IMR-90 (cell line): ENCODE measurements around the gene MYOCD. TPM values are rescaled to one million over a fixed set of nuclear protein-coding genes. Genes with fewer than 3 reads are reported as not detected.

Experiments used
- ATAC-seq: fragments of 200-7000 bp; cut with Tn5 transposase; 2 replicates; pipeline ENCODE4 v1.9.1; 2020; ENCODE audit warnings: low read depth, mild to moderate bottlenecking, moderate library complexity
- BruUV-seq: library from RNA; stranded (reverse); fragments of 400-500 nt; replicated peaks from 2 replicates; lab custom pipeline; 2021; lab: Mats Ljungman, UMichigan
- CTCF ChIA-PET: fragments of 300-600 bp; formaldehyde crosslinking; extraction: SDS; loops from one replicate; lab custom pipeline; 2021; ENCODE audit warnings: antibody characterized with exemption; lab: Yijun Ruan, JAX
- POLR2A ChIA-PET: fragments of 300-600 bp; sonication (Branson Sonifier 250); formaldehyde crosslinking; loops from one replicate; lab custom pipeline; 2022; ENCODE audit warnings: antibody characterized with exemption; ENCODE audit not compliant: unreplicated experiment; lab: Charles Lee
- DNase-seq: peaks from one replicate; pipeline ENCODE4 v3.0.0; 2013
- H2AFZ ChIP-seq: replicated peaks from 2 replicates; pipeline ENCODE3; 2013; ENCODE audit warnings: low read length, mild to moderate bottlenecking; ENCODE audit not compliant: poor library complexity
- H2AK5ac ChIP-seq: 2 replicates; pipeline ENCODE4 v1.6.1; 2013; ENCODE audit warnings: low read depth, low read length, inconsistent platforms
- H2AK9ac ChIP-seq: replicated peaks from 2 replicates; pipeline ENCODE3; 2013; ENCODE audit warnings: mild to moderate bottlenecking, low read depth, low read length, moderate library complexity; ENCODE audit not compliant: poor library complexity
- H2BK120ac ChIP-seq: 2 replicates; pipeline ENCODE4 v1.6.1; 2013; ENCODE audit warnings: low read depth, low read length, inconsistent platforms
- H2BK15ac ChIP-seq: 3 replicates; pipeline ENCODE4 v1.6.1; 2013; ENCODE audit warnings: low read depth, low read length, inconsistent platforms
- H2BK20ac ChIP-seq: 2 replicates; pipeline ENCODE4 v1.6.1; 2013; ENCODE audit warnings: low read depth, mild to moderate bottlenecking, inconsistent platforms, low read length, moderate library complexity
- H2BK5ac ChIP-seq: 2 replicates; pipeline ENCODE4 v1.6.1; 2013; ENCODE audit warnings: mild to moderate bottlenecking, low read depth, low read length, inconsistent platforms; ENCODE audit not compliant: poor library complexity, severe bottlenecking
- H3K14ac ChIP-seq: replicated peaks from 2 replicates; pipeline ENCODE4 v1.6.1; 2013; ENCODE audit warnings: low read depth, low read length, inconsistent platforms
- H3K18ac ChIP-seq: 2 replicates; pipeline ENCODE4 v1.6.1; 2013; ENCODE audit warnings: low read depth, low read length, control low read depth
- H3K23ac ChIP-seq: 2 replicates; pipeline ENCODE4 v1.6.1; 2013; ENCODE audit warnings: low read depth, low read length, inconsistent platforms
- H3K27ac ChIP-seq: 2 replicates; pipeline ENCODE4 v1.5.1; 2013; ENCODE audit warnings: mild to moderate bottlenecking, control low read depth, low read length; ENCODE audit not compliant: insufficient read depth
- H3K27me3 ChIP-seq: 2 replicates; pipeline ENCODE4 v1.6.1; 2013; ENCODE audit warnings: low read length; ENCODE audit not compliant: control insufficient read depth, insufficient read depth
- H3K36me3 ChIP-seq: 2 replicates; pipeline ENCODE4 v1.6.1; 2013; ENCODE audit warnings: low read length, mixed read lengths; ENCODE audit not compliant: control insufficient read depth, insufficient read depth
- H3K4ac ChIP-seq: 2 replicates; pipeline ENCODE4 v1.6.1; 2013; ENCODE audit warnings: low read depth, low read length, inconsistent platforms
- H3K4me1 ChIP-seq: 2 replicates; pipeline ENCODE4 v1.6.1; 2013; ENCODE audit warnings: low read length, mixed read lengths; ENCODE audit not compliant: control insufficient read depth, insufficient read depth
- H3K4me2 ChIP-seq: 2 replicates; pipeline ENCODE4 v1.6.1; 2013; ENCODE audit warnings: low read depth, mild to moderate bottlenecking, control low read depth, low read length, moderate library complexity
- H3K4me3 ChIP-seq: 2 replicates; pipeline ENCODE4 v1.5.1; 2013; ENCODE audit warnings: low read depth, mild to moderate bottlenecking, control low read depth, low read length, moderate library complexity; ENCODE audit not compliant: insufficient read depth
- H3K56ac ChIP-seq: 2 replicates; pipeline ENCODE4 v1.6.1; 2013; ENCODE audit warnings: low read length, inconsistent platforms; ENCODE audit not compliant: insufficient read depth; ENCODE audit errors: extremely low read depth
- H3K79me1 ChIP-seq, 2 experiments: 2 replicates each; pipeline ENCODE4 v1.6.1; 2013; ENCODE audit warnings: low read length in 2 of 2, inconsistent platforms in 1 of 2, low read depth in 1 of 2
- H3K9ac ChIP-seq: 2 replicates; pipeline ENCODE4 v1.6.1; 2013; ENCODE audit warnings: low read depth, low read length, control low read depth
- H3K9me1 ChIP-seq: 2 replicates; pipeline ENCODE4 v1.6.1; 2013; ENCODE audit warnings: low read length, inconsistent platforms; ENCODE audit not compliant: insufficient read depth
- H3K9me3 ChIP-seq: 2 replicates; pipeline ENCODE4 v1.6.1; 2013; ENCODE audit warnings: low read length; ENCODE audit not compliant: control insufficient read depth, insufficient read depth
- H4K20me1 ChIP-seq: 2 replicates; pipeline ENCODE4 v1.6.1; 2013; ENCODE audit warnings: low read length, inconsistent platforms; ENCODE audit not compliant: insufficient read depth
- H4K5ac ChIP-seq: 2 replicates; pipeline ENCODE4 v1.6.1; 2013; ENCODE audit warnings: mild to moderate bottlenecking, low read depth, low read length, control low read depth
- H4K8ac ChIP-seq, 2 experiments: 2 replicates each; pipeline ENCODE4 v1.6.1; 2013; ENCODE audit warnings: low read depth in 2 of 2, low read length in 2 of 2, control low read depth in 1 of 2, inconsistent platforms in 1 of 2
- H4K91ac ChIP-seq: 2 replicates; pipeline ENCODE4 v1.6.1; 2013; ENCODE audit warnings: low read depth, low read length, inconsistent platforms; ENCODE audit not compliant: insufficient read depth
- BHLHE40 ChIP-seq: fragments of 150-350 bp; IDR thresholded peaks from 2 replicates; pipeline ENCODE4 v1.6.1; 2016; ENCODE audit warnings: mild to moderate bottlenecking, low read depth, low read length
- FOS ChIP-seq: fragments of 150-350 bp; IDR thresholded peaks from 2 replicates; pipeline ENCODE4 v1.6.1; 2016; ENCODE audit warnings: low read depth, low read length
- MAFK ChIP-seq: IDR thresholded peaks from 2 replicates; pipeline ENCODE4 v1.6.1; 2012; ENCODE audit warnings: low read depth, low read length, improper control_type of control experiment
- MAZ ChIP-seq: IDR thresholded peaks from 2 replicates; pipeline ENCODE4 v1.6.1; 2012; ENCODE audit warnings: low read depth, mild to moderate bottlenecking, low read length, improper control_type of control experiment, moderate library complexity, borderline replicate concordance
- POLR2A ChIP-seq: IDR thresholded peaks from 2 replicates; pipeline ENCODE4 v1.6.1; 2012; ENCODE audit warnings: mild to moderate bottlenecking, low read depth, low read length
- RCOR1 ChIP-seq: IDR thresholded peaks from 2 replicates; pipeline ENCODE4 v1.6.1; 2012; ENCODE audit warnings: mild to moderate bottlenecking, low read length, improper control_type of control experiment; ENCODE audit not compliant: insufficient replicate concordance
- RFX5 ChIP-seq: IDR thresholded peaks from 2 replicates; pipeline ENCODE4 v1.8.0; 2012; ENCODE audit warnings: low read depth, mild to moderate bottlenecking, low read length, moderate library complexity
- SMC3 ChIP-seq: fragments of 150-350 bp; IDR thresholded peaks from 2 replicates; pipeline ENCODE4 v1.6.1; 2016; ENCODE audit warnings: low read depth, mild to moderate bottlenecking, antibody characterized with exemption, low read length, moderate library complexity
- WGBS, 2 experiments: methylation state at CpG; one replicate each; pipeline versions ENCODE4 v1.1.5 to v1.1.7; 2013; ENCODE audit warnings: missing lambda C conversion rate in 2 of 2; ENCODE audit not compliant: insufficient read length in 1 of 2; ENCODE audit errors: extremely low coverage in 2 of 2; 5-methylcytosine and 5-hydroxymethylcytosine counted together
- dilution Hi-C: fragments of 300-500 bp; cut with HindIII; formaldehyde crosslinking; loops from one replicate; pipeline ENCODE4 v1.14.3; 2018; ENCODE audit warnings: low sequenced_read_pairs; ENCODE audit not compliant: unreplicated experiment
- in situ Hi-C: fragments of 300-500 bp; cut with MboI; formaldehyde crosslinking; loops from 3 replicates; pipeline ENCODE4 v1.14.3; 2019; ENCODE audit warnings: low sequenced_read_pairs, inconsistent platforms, mixed read lengths
- intact Hi-C: fragments of 100-400 bp; cut with micrococcal nuclease; formaldehyde crosslinking; loops from 2 replicates; pipeline ENCODE4 v1.10.0; 2022
- polyA plus RNA-seq, 3 experiments: library from polyadenylated mRNA; depleted of rRNA; stranded (reverse); fragments of >200 nt; gene quantifications; 2 replicates each; pipeline ENCODE4 v1.2.3, GENCODE V29; 2012; ENCODE audit warnings: low replicate concordance in 1 of 3
- total RNA-seq: library from RNA; depleted of rRNA; stranded (reverse); fragments of >200 nt; gene quantifications from 2 replicates; pipeline ENCODE4 v1.2.3, GENCODE V29; 2012
- TF ChIP-seq, protein P1 (sequence below): fragments of 150-350 bp; IDR thresholded peaks from 2 replicates; pipeline ENCODE4 v1.6.1; 2017; ENCODE audit warnings: mild to moderate bottlenecking, antibody characterized with exemption, low read length, low read depth

Gene MYOCD
- total and polyA plus RNA-seq, 2 of the 4 experiments (the other 2 are of a cell fraction), result 10.6 to 20.1 TPM

- peak; percentile 78 for DNase-seq
- ChIA-PET POLR2A (no interaction called here), CTCF (interaction anchor here (0.8 to 1.2 kb wide), 2 partner anchors 11 to 373 kb away, joined by 3 to 4 read pairs; no protein-coding TSS in a partner anchor)
- no peak for TF ChIP-seq BHLHE40
- peak; percentile 44; the same call in 1 of the 2 replicates for TF ChIP-seq FOS
- TF ChIP-seq, protein P1, sequence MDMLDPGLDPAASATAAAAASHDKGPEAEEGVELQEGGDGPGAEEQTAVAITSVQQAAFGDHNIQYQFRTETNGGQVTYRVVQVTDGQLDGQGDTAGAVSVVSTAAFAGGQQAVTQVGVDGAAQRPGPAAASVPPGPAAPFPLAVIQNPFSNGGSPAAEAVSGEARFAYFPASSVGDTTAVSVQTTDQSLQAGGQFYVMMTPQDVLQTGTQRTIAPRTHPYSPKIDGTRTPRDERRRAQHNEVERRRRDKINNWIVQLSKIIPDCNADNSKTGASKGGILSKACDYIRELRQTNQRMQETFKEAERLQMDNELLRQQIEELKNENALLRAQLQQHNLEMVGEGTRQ, result no peak
- TF ChIP-seq SMC3, result no peak
- TF ChIP-seq POLR2A, result no peak
- TF ChIP-seq RFX5, result no peak
- TF ChIP-seq MAZ, result peak; percentile 45; the same call in 1 of the 2 replicates
- 0 out of 2 replicates have a peak, but pooled peaks have one; percentile 3 for TF ChIP-seq MAFK
- TF ChIP-seq RCOR1, result no peak
- in situ Hi-C loops (loop anchor here (10.0 kb wide), 1 partner anchor 476 kb away; no protein-coding TSS in a partner anchor), dilution Hi-C loops (no loop called here), intact Hi-C loops (no loop called here)
- BruUV-seq, result no TSS peak
- 12% methylated on average over 5 of the region's 10 CpGs; no CpG with 5 or more reads in 1 of the 2 experiments for WGBS, 2 experiments
- Histone ChIP-seq H3K4me1 (peaks cover 22% of the 10 kb centered on the region), H3K79me1 (peaks cover 0 to 8% of the 10 kb centered on the region in 2 experiments; a peak in 1 of 4 replicates), H3K4me2 (0 out of 2 replicates have a peak overlapping the region, but pooled peaks have one; percentile 2), H3K9me3 (no peaks in the 10 kb centered on the region), H2BK5ac (peak overlapping the region; percentile 14), H2BK120ac (no peak overlapping the region), H3K4ac (0 out of 2 replicates have a peak overlapping the region, but pooled peaks have one; percentile 27), H2AFZ (peak overlapping the region; percentile 70), H3K4me3 (no peak overlapping the region), H4K20me1 (peaks cover 11% of the 10 kb centered on the region; the same call in 1 of the 2 replicates), H2AK9ac (peak overlapping the region; percentile 5), H3K27me3 (no peaks in the 10 kb centered on the region), H3K18ac (peak overlapping the region; percentile 19), H3K23ac (0 out of 2 replicates have a peak overlapping the region, but pooled peaks have one; percentile 19), H3K36me3 (peaks cover 12% of the 10 kb centered on the region), H4K8ac (no peak overlapping the region), H3K27ac (peak overlapping the region; percentile 33; the same call in 1 of the 2 replicates), H2BK15ac (no peak overlapping the region), H2BK20ac (no peak overlapping the region), H3K9me1 (peaks cover 20% of the 10 kb centered on the region; the same call in 1 of the 2 replicates), H4K5ac (0 out of 2 replicates have a peak overlapping the region, but pooled peaks have one; percentile 7), H3K56ac (no peak overlapping the region), H3K14ac (no peak overlapping the region), H4K91ac (peak overlapping the region; percentile 44; the same call in 1 of the 2 replicates), H2AK5ac (peak overlapping the region; percentile 1; the same call in 1 of the 2 replicates), H3K9ac (no peak overlapping the region)
- ATAC-seq, result peak; percentile 79
Observed at GRCh38 chr17:12730931-12731521, 65.3 kb downstream of the MYOCD start.
